HepG2 (cell line): ENCODE measurements around the gene RIPOR3. TPM values are rescaled to one million over a fixed set of nuclear protein-coding genes. Genes with fewer than 3 reads are reported as not detected.

ENCODE experiments used
- CCDC6 ChIP-seq: sonication (generic); formaldehyde crosslinking; IDR thresholded peaks from 2 replicates; pipeline ENCODE4 v1.8.1; 2022; ENCODE audit warnings: mild to moderate bottlenecking, missing genetic modification reagents, moderate library complexity
- CEBPG ChIP-seq: IDR thresholded peaks from 2 replicates; pipeline ENCODE4 v1.6.1; 2016
- DBP ChIP-seq: sonication (generic); formaldehyde crosslinking; IDR thresholded peaks from 2 replicates; pipeline ENCODE4 v1.4.0; 2020; ENCODE audit warnings: missing genetic modification reagents; ENCODE audit errors: not compliant biosample characterization
- DZIP1 ChIP-seq: sonication (generic); formaldehyde crosslinking; IDR thresholded peaks from 2 replicates; pipeline ENCODE4 v1.5.0; 2020; ENCODE audit warnings: mild to moderate bottlenecking, missing genetic modification reagents
- ELF1 ChIP-seq: sonication (generic); formaldehyde crosslinking; IDR thresholded peaks from 2 replicates; pipeline ENCODE4 v1.4.0; 2020; ENCODE audit warnings: missing genetic modification reagents
- EZH2 ChIP-seq: conservative IDR thresholded peaks from 2 replicates; pipeline ENCODE4 v1.6.1; 2012; ENCODE audit warnings: mild to moderate bottlenecking, low read depth, low read length, moderate library complexity
- GFI1 ChIP-seq: sonication (generic); formaldehyde crosslinking; IDR thresholded peaks from 2 replicates; pipeline ENCODE4 v1.5.0; 2020; ENCODE audit warnings: missing genetic modification reagents, mild to moderate bottlenecking, borderline replicate concordance
- HMG20A ChIP-seq: IDR thresholded peaks from 2 replicates; pipeline ENCODE4 v1.6.1; 2016; ENCODE audit warnings: borderline replicate concordance
- IKZF4 ChIP-seq: sonication (generic); formaldehyde crosslinking; IDR thresholded peaks from 2 replicates; pipeline ENCODE4 v1.5.1; 2020; ENCODE audit warnings: borderline replicate concordance, mild to moderate bottlenecking, low read depth, missing genetic modification reagents; ENCODE audit errors: not compliant biosample characterization
- MNT ChIP-seq: fragments of 450-650 bp; IDR thresholded peaks from 2 replicates; pipeline ENCODE4 v1.6.1; 2016
- NCOA2 ChIP-seq: sonication (generic); formaldehyde crosslinking; IDR thresholded peaks from 2 replicates; pipeline ENCODE4 v1.8.0; 2022; ENCODE audit warnings: inconsistent platforms
- NR2F6 ChIP-seq, 2 experiments: IDR thresholded peaks; 2 replicates each; pipeline ENCODE4 v1.6.1; 2016; ENCODE audit warnings: antibody characterized with exemption in 1 of 2, mild to moderate bottlenecking in 1 of 2
- SP4 ChIP-seq: sonication (generic); formaldehyde crosslinking; IDR thresholded peaks from 2 replicates; pipeline ENCODE4 v1.8.1; 2023; ENCODE audit warnings: mild to moderate bottlenecking, missing genetic modification reagents
- TOPORS ChIP-seq: sonication (generic); formaldehyde crosslinking; IDR thresholded peaks from 2 replicates; pipeline ENCODE4 v1.8.0; 2023; ENCODE audit warnings: mild to moderate bottlenecking, missing genetic modification reagents
- ZC3H13 ChIP-seq: sonication (generic); formaldehyde crosslinking; IDR thresholded peaks from 2 replicates; pipeline ENCODE4 v1.8.1; 2023; ENCODE audit warnings: mild to moderate bottlenecking, missing genetic modification reagents, moderate library complexity
- ZNF124 ChIP-seq: sonication (generic); formaldehyde crosslinking; IDR thresholded peaks from 2 replicates; pipeline ENCODE4 v1.4.0; 2020; ENCODE audit warnings: missing genetic modification reagents
- ZNF180 ChIP-seq: sonication (generic); formaldehyde crosslinking; IDR thresholded peaks from 2 replicates; pipeline ENCODE4 v1.4.0; 2020; ENCODE audit warnings: low read depth, missing genetic modification reagents, borderline replicate concordance
- ZNF367 ChIP-seq: sonication (generic); formaldehyde crosslinking; IDR thresholded peaks from 2 replicates; pipeline ENCODE4 v1.4.0; 2020; ENCODE audit warnings: missing genetic modification reagents, borderline replicate concordance
- ZNF460 ChIP-seq: sonication (generic); formaldehyde crosslinking; IDR thresholded peaks from 2 replicates; pipeline ENCODE4 v1.5.1; 2020; ENCODE audit warnings: missing genetic modification reagents, mild to moderate bottlenecking, borderline replicate concordance
- ZNF672 ChIP-seq: sonication (generic); formaldehyde crosslinking; IDR thresholded peaks from 2 replicates; pipeline ENCODE4 v1.8.1; 2022; ENCODE audit warnings: missing genetic modification reagents
- ZNF747 ChIP-seq: sonication (generic); formaldehyde crosslinking; IDR thresholded peaks from 2 replicates; pipeline ENCODE4 v1.8.1; 2023; ENCODE audit warnings: missing genetic modification reagents, mild to moderate bottlenecking, borderline replicate concordance
- polyA plus RNA-seq, 8 experiments: library from polyadenylated mRNA; depleted of rRNA in 3 of 8; stranded (reverse) in 7 of 8; unstranded in 1 of 8; fragments of >200 nt; fragmentation: Illumina TruSeq in 4 of 8; extraction: Trizol in 4 of 8; gene quantifications; 2 replicates each; pipeline versions ENCODE4 v1.2.1 to v1.2.3, GENCODE V29; 2011 to 2016; ENCODE audit warnings: low read depth in 4 of 8, missing spikeins in 1 of 8, mixed read lengths in 1 of 8; ENCODE audit not compliant: insufficient read depth in 1 of 8
- total RNA-seq, 5 experiments: library from RNA; depleted of rRNA; stranded (reverse); fragments of >200 nt; fragmentation: Illumina TruSeq; extraction: Trizol; gene quantifications; 2 replicates each; pipeline ENCODE4 v1.2.3, GENCODE V29; 2016; ENCODE audit warnings: low read depth in 1 of 5
- TF ChIP-seq, protein P1 (sequence below): sonication (generic); formaldehyde crosslinking; IDR thresholded peaks from 2 replicates; pipeline ENCODE4 v1.4.0; 2020; ENCODE audit warnings: missing genetic modification reagents, borderline replicate concordance

Gene RIPOR3
- total and polyA plus RNA-seq, 2 of the 13 experiments (the other 11 are each of a cell fraction or from before 2014, with no cell fraction given): 0.18 TPM; not detected in 1

GRCh38 chr20:50588034-50588736 is 103.2 kb downstream of the RIPOR3 start (continued):
- TF ChIP-seq DZIP1 (CRISPR knock-in tag) (no peak), ZNF367 (no peak), ZC3H13 (no peak), CEBPG (CRISPR knock-in tag) (no peak; the same call in 1 of the 2 replicates), ZNF672 (CRISPR knock-in tag) (no peak), GFI1 (CRISPR knock-in tag) (no peak), ZNF747 (CRISPR knock-in tag) (no peak), NCOA2 (CRISPR knock-in tag) (no peak), EZH2 (no peak), DBP (CRISPR knock-in tag) (no peak), ZNF180 (CRISPR knock-in tag) (no peak), NR2F6 (IDR thresholded peaks at IDR 0.05) (no peak), NR2F6 (CRISPR knock-in tag; IDR thresholded peaks at IDR 0.05) (no peak), IKZF4 (no peak), MNT (no peak), ELF1 (CRISPR knock-in tag) (no peak), ZNF124 (CRISPR knock-in tag) (no peak), TOPORS (CRISPR knock-in tag) (0 out of 2 replicates have a peak, but pooled peaks have one; percentile 42), CCDC6 (CRISPR knock-in tag) (no peak), HMG20A (CRISPR knock-in tag) (no peak), SP4 (CRISPR knock-in tag) (no peak), ZNF460 (no peak)
- TF ChIP-seq, protein P1, sequence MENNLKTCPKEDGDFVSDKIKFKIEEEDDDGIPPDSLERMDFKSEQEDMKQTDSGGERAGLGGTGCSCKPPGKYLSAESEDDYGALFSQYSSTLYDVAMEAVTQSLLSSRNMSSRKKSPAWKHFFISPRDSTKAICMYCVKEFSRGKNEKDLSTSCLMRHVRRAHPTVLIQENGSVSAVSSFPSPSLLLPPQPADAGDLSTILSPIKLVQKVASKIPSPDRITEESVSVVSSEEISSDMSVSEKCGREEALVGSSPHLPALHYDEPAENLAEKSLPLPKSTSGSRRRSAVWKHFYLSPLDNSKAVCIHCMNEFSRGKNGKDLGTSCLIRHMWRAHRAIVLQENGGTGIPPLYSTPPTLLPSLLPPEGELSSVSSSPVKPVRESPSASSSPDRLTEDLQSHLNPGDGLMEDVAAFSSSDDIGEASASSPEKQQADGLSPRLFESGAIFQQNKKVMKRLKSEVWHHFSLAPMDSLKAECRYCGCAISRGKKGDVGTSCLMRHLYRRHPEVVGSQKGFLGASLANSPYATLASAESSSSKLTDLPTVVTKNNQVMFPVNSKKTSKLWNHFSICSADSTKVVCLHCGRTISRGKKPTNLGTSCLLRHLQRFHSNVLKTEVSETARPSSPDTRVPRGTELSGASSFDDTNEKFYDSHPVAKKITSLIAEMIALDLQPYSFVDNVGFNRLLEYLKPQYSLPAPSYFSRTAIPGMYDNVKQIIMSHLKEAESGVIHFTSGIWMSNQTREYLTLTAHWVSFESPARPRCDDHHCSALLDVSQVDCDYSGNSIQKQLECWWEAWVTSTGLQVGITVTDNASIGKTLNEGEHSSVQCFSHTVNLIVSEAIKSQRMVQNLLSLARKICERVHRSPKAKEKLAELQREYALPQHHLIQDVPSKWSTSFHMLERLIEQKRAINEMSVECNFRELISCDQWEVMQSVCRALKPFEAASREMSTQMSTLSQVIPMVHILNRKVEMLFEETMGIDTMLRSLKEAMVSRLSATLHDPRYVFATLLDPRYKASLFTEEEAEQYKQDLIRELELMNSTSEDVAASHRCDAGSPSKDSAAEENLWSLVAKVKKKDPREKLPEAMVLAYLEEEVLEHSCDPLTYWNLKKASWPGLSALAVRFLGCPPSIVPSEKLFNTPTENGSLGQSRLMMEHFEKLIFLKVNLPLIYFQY: no peak
